Glomerular endothelial cell (primary cell): ENCODE measurements around the gene GPR143. TPM values are rescaled to one million over a fixed set of nuclear protein-coding genes. Genes with fewer than 3 reads are reported as not detected.
A peak's percentile ranks its signal among the peaks of the same experiment; 100 is the strongest.
"Not testable (repeated sequence)": the region's sequence is repeated elsewhere in the genome, so short reads cannot be mapped to it uniquely, and the experiment has no call there.

Experiments
- DNase-seq: peaks from one replicate; pipeline ENCODE4 v3.0.0-alpha.2; 2011; ENCODE audit warnings: low read depth, low spot score; ENCODE audit errors: extremely low read depth
- total RNA-seq: library from RNA; depleted of rRNA; stranded (reverse); fragments of >200 nt; gene quantifications from 2 replicates; pipeline ENCODE4 v1.2.3, GENCODE V29; 2015

Gene GPR143
- total RNA-seq, 1 donor from 2014 or later = 16.2 TPM

DNA sequence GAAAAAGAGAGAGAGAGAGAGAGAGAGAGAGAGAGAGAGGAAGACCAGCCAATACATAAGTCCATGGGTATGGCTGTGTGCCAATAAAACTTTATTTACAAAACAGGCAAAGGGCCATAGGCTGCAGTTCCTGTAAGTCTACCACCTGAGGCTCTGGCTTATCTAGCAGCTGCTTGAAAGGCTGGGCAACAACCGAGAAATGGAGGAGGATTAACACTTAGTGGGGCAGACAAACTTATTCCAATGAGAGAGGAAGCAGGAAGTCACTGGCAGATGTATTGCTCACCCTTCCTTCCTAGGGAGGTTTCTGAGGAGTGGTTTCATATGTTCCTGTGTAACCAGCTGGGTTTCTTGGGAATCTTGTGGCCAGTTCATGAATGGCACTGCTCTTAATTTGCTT is 4.7 kb upstream of the GPR143 start:
- no peak for DNase-seq

- not testable (repeated sequence) for DNase-seq
Measured at GRCh38 chrX:9768321-9768839, 2.7 kb upstream of the GPR143 start.

DNA sequence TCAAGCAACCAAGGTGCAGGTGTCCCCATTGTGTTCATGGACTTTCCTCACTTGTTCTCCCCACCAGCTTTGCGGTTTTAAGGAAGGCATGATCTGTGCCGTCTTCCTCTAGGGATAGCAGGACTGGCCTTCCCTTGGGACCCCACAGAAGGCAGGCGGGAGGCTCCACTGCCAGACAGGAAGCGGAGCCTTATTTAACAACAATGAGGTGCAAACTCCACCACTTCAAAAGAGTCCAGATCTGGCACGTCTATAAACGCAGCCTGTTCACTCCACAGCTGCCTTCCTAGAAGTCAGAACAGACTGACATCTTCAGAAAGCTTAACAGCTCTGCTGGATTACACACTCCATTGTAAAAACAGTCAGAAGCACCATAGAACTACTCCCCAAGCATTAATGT is 1.7 kb upstream of the GPR143 start:
- no peak for DNase-seq

DNA sequence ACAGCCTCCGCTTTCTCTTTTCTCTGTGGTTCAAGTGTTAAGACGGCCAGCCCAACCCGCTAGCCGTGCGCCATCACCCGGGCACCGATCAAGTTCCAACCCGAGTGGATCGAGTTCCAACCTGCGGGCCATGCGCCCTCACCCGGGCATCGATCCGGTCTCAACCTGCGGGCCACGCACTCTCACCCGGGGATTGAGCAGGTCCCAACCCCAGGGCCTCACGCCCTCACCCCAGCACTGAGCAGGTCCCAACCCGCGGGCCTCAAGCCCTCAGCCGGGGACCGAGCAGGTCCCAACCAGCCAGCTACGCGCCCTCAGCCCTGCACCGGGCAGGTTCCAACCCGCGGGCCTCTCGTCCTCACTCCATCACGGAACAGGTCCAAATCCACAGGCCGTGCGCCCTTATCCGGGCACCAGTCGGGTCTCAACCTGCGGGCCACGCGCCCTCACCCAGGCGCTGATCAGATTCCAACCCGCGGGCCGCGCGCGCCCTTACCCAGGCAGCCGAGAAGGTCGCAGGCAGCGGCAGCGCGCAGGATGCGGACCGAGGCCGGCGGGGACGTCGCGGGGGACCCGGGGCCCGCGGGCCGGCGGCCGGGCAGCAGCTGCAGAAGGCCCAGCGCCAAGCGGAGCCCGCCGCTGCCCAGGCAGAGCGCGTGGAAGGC is 443 bp downstream of the GPR143 start:
- DNase-seq = no peak

DNA sequence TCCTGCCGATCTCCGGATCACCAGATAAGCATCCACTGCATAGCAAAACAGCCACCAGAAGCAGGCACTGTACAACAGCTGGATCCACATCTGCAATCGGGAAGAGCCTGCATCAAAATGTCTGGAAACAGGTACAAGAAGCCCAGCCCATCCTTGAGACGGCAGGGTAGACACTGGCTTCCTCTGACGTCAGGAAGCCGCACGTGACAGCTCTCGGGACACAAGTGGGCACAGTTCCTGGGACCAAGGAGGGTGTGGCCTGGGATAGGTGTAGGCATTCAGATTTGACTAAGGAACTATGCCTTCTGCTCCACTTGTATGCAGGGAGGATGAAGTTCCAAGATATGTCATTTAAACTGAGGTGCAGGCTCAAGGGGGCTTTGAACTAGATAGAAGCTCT is 6.3 kb downstream of the GPR143 start:
- DNase-seq = no peak

GRCh38 chrX:9758021-9758638 is 7.5 kb downstream of the GPR143 start:
- no peak for DNase-seq

DNA sequence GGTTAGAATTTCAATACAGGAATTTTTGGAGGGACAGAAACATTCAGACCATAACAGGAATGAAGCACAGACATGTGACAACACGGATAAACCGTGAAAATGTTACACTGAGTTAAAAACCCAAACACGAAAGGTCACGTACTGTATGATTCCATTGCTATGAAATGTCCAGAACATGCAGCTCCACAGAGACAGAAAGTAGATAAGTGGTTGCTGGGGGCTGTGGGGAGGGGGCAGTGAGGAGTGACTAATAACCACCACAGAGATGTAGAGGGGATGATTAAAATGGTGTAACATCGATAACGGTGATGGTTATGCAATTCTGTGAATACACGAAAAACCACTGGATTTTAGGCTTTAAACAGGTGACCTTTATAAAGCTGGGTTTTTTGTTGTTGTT is 8.3 kb downstream of the GPR143 start:
- DNase-seq = no peak

- DNase-seq = no peak
Measured at GRCh38 chrX:9749146-9749692, 16.4 kb downstream of the GPR143 start.

GRCh38 chrX:9747644-9748043 is 18.0 kb downstream of the GPR143 start:
- no peak for DNase-seq

- DNase-seq = peak; percentile 77
Measured at GRCh38 chrX:9746148-9746888, 19.3 kb downstream of the GPR143 start.

DNA sequence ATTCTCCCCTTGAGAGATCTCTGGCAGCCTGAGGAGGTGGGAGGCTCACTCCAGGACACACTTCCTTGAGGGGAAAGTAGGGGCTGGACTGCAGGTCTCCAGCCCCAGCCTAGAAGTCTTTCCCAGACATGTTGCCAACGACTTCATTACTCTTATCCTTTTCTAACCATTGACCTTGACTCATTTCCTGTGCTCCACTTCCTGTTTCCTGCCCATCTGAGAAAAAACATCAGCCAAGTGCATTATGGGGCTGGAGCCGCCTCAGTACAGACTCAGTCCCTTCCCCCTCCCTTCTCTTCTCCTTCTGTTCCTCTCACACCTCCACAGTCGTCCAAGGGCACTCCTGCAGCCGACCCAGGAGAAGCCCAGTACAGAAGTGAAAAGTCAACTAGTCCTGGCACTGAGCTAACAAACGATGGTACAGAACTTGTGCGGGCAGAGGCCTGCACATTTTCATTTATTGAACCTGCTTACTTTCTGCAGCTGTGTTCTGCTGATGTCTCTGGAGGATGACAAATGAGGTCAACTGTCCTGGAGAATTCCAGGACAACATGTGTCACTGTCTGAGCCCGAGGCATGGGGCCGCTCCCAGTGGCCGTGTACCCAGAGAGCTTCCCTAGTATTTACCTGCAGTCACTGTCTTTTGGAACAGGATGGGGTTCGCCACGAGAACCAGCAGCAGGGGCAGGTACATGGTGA is 20.1 kb downstream of the GPR143 start:
- peak; percentile 77 for DNase-seq

DNA sequence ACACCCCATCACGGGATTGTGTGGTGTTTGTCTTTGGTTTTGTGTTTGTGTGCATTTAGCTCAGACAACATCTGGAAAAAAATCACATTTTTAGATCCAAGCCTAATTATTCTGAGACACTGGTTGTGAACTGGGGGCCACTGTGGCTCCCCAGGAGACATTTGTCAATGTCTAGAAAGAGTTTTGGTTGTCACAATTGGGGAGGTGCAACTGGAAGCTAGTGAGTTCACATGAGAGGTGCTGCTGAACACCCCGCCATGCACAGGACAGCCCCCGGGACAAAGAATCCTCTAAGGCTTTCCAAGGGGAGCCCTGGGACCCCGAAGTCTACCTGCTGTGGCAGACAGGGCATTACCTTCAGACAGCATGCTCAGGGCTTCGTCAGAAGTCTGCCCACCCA is 26.5 kb downstream of the GPR143 start:
- no peak for DNase-seq

DNA sequence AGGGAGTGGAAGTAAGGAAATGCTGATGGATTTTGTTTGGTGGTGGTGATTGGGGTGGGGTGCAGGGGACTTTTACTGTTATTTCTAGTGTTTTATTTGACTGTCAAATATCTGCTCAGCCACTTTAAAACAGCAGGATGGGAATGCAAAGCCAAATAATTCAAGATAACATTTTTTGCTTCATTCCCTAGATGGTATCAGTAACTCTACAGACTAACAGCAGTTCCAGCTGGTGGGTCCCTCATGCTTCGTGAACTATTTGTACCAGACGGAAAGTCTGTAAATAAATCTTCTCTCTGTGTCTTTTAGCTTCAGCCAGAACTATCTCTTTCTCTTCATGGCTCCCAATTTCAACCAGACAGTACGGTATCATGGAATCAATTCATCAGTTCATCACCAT is 27.5 kb downstream of the GPR143 start:
- no peak for DNase-seq

GRCh38 chrX:9737363-9737762 is 28.3 kb downstream of the GPR143 start:
- DNase-seq = no peak

- DNase-seq = no peak
Measured at GRCh38 chrX:9730752-9731151, 34.9 kb downstream of the GPR143 start.

- no peak for DNase-seq
Measured at GRCh38 chrX:9730078-9730477, 35.6 kb downstream of the GPR143 start.

DNA sequence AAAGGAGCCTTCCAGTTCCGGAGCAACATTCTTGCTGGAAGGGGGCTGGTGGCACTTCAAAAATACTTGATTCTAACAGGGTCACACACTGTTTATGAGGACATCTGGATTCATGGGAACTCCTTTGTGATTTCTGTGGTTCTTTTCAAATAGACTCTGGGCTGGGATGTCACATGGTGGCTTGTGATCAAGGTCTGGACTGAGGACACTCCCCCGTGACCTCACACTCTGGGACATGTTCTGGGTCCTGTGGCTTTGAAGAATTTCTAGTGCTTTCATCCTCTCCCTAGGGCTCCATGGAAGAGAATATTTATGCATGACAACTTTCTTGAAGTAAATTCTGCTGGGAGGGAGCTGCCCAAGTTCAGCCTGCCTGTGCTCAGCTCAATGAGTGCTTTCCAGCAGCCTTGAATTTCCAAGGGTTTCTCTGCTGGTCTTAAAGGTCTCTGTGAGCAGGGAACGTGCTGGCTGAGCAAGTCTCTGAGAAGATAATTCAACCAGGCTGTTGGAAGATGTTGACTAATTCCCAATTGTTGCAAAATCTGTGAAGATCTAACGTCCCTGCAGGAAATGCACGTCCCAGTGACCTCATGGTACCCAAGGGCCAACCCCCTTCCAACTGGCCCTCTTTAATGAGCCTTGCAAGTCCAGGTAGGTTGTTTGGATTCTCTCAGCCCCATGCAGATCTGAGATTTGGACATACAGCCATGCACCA is 36.3 kb downstream of the GPR143 start:
- DNase-seq = no peak

DNA sequence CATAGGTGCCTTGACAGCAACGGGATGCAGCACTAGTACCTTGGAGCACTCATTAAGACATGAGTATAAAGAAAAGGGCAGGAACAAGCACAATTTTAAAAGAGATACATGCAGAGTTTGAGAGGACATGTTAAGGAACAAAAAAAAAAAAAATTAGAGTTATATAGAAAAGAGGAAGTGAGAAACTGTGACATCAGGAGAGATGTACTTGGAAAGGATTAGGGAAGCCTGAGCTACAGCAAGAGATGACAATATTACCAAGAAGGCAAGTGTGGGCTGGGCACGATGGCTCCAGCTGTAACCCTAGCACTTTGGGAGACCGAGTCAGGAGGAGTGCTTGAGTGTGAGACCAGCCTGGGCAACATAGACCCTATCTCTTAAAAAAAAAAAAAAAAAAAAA is 37.4 kb downstream of the GPR143 start:
- no peak for DNase-seq

DNA sequence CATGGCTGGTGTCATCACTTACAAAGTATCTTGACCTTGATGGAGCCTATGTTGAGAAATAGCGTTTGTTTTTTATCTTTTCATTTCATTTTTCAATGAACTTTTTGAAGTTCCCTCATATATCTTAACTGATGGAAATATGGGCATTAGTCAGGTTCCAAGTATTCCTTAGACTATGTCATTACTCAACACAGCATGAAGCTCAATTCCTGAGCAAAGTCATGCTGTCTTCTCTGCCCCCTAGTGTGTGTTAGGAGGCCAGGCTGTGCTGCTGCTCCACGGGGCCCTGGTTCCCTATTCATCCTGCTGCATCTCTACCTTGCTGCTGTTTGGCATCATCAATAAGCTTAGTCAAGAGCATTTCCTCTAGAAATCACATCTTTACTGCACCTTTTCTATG is 40.9 kb downstream of the GPR143 start:
- DNase-seq = no peak

GRCh38 chrX:9717376-9717775 is 48.3 kb downstream of the GPR143 start:
- no peak for DNase-seq
